NCI-H1048 (cell line): ENCODE measurements around the gene TMEM132E.

Experiments used
- DNase-seq: peaks from one replicate; lab custom pipeline; 2025; lab: John Stamatoyannopoulos, UW

Gene TMEM132E

DNA sequence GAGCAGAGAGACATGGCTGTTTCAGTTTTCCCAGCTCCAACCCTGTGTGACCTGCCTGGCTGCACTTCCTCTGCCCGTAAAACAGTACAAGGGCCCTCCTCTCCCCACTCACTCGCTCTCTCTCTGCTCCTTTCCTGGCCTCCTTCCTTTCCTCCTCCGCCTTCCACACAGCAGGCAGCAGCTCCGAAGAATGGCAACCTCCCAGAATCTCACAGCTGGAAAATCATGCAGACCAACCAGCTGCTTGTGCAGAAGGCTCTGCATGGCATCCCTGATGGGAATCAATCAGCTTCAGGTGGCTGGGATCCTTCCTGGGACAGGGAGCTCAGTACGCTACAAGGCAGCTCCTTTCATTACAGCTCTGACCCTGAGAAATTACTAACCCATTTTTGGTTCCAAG lies 27.4 kb downstream of the TMEM132E start:
- DNase-seq = no peak

DNA sequence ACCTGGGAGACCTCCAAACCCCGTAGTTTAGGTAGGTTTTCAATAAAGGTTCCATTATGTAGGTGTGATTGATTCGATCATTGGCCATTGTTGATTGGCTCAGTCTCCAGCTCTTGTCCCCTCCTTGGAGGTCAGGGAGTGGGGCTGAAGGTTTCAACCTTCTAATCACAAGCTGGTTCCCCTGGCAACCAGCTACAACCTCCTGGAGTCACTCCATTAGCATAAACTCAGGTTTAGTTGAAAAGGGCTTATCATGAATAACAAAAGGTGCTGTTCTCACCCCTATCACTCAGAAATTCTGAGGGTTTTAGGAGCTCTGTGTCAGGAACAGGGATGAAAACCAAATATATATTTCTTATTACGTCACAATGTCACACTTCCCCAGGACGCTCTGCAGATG lies 28.5 kb downstream of the TMEM132E start:
- DNase-seq = no peak

DNA sequence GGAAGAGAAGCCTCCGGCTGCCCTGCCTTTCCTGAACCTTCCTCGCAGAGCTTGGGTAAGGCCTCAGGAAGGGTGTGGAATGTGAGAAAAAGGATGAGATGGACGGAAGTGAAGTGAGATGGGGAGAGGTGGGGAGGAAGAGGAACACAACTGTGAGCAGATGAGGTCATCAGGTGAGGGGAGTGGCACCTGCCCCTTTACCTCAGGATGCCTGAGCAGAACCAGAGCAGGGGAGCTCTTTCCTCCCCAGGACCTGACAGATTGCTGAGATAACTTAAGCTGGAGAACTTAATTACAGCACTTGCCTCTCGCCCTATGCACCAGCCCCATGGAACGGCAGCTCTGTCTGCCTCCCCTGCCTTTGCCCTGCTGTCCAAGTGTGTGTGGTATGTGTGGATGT lies 29.8 kb downstream of the TMEM132E start:
- no peak for DNase-seq

DNA sequence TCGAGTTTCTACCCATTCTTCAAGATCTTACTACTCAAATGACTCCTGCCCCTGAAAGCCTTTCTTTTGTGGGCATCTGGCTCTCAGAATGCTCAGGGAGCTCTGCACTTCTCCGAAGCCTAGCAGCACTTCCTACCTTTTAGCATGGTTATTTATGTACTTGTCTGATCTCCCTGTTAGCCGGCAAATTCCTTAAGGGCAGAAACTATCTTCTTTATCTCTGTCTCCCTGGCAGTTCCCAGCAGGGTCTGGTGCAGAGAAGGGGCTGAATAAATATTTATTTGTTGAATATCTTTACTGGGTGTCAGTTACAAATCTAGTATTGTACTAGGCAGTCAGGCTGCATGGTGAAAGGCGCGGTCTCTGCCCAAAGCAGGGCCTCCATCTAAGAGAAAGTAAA lies 30.7 kb downstream of the TMEM132E start:
- no peak for DNase-seq

DNA sequence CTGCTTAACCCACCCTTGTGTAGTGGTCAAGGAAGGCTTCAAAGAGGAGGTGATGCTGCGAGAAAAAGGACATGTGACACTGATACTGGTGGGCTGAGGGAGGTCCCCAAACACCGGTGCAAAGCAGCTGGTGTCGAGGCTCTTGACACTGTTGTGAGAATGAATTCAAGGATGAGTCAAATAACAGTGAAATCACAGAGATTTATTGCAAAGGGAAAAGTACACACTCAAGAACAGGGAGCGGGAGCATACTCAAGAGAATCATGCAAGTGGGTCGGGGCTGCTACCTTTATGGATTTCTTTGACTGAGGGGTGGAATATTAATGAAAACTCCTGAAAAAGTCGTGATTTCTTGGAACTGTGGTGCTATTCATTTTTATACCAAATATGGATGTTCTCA lies 31.1 kb downstream of the TMEM132E start:
- no peak for DNase-seq

DNA sequence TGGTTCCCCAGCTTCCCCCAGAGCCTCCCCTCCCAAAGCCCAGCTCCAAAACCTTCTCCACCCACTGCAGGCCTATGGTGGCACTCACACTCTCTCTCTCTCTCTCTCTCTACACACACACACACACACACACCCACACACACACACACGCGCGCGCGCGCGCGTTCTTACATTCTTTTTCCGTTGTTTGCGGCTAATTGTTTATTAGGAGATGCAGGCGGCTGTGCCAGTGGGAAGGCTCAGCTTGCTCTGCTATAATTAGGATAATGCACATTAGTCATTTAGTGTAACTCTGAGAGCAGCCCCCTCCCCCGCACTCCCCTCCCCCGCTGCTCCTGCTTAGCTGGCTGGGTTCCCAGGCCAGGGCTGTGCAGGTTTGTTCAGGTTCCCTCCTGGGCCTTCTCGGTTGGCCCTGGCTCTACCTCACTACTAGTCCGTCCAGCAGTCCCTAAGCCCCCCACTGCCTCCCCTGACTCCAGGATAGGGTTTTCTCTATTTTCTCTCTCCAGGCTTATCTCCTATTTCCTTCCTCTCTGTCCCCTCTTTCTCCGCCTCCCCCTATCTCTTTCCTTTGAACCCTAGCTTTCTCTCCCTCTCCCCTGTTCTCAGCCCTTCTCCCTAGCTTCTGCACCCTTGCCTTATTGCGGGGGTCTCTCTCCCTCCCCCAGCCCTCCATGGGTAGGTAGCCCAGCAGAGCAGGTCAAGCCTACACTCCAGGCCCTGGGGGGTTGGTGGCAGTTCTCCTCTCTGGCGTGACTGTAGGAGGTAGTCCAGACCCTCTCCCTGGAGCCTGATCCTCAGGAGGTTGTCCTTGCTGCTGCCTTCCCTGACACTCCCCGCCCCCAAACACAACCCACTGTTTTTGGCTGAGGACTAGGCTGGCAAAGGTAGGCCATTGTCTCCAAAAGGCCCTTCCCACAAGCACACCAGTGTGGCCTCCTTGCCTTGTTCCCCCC lies 34.0 kb downstream of the TMEM132E start:
- no peak for DNase-seq

DNA sequence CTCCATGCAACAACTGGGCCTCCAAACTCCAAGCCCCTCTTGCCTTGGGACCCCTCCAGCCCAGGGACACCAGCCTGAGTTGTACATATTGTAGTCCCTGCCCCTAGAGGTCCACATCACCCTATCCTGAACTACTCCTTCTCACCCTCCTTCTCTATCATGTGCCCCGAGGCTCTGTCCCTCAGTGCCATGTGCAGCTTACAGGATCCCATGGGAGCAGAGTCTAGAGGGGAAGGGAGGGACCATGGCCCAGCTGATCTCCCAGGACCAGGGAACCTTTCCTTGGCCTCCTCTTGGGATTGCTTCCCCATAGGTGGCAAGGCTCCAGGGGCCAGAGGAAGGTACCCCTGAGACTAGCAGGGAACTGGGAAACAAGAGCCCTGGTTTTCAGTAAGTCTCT lies 35.3 kb downstream of the TMEM132E start:
- DNase-seq = no peak

DNA sequence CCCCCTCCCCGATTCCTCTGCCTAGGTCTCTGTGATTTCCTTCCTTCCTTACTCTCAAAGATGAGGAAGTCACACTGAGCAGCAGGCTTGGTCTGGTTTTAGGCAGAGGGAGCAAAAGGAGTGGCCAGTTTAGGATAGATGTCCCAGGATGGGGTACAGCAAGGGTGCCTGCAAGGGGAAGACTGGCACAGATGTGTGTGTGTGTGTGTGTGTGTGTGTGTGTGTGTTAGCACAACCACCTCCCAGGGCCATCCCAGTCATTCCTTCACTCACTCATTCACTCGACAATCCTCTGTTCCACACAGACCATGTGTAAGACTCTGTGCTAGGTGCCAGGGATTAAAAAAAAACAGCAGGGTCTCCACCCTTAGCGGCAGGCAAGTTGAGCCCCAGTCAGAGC lies 35.9 kb downstream of the TMEM132E start:
- DNase-seq = no peak

DNA sequence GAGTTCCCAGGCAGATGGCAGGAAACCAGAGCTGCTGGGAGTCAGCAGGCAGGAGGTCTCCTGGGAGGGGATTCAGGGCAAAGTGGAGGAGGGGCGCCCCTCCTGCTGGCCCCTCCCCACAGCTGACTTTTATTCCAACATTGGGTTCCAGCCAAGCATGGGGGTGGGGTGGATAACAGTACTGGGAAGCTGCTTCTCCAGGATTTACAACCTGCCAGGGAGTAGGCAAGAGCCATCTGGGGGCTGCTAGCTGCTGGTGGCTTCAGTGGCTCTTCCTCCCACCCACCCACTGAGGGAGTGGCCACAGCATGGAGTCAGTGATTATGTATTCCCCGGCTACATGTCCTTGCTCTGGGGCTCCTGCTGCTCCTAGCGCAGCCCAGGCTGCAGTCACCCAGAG lies 36.8 kb downstream of the TMEM132E start:
- DNase-seq = no peak

DNA sequence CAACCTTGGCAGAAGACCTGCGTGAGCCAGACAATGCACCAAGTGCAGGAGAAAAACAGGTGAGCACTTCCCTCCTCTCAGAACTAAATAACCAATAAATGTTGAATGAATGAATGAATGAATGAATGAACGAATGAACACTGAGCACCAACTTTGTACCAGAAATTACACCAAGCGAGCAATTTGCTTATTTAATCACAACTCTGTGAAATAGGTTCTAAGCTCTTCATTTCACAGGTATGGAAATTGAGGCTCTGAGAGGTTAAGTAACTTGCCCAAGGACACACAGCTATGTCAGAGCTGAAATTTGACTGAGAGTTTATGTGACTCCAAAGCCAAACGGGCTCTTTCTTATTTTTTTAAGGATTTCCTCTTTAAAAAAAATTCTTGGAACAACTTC lies 38.0 kb downstream of the TMEM132E start:
- DNase-seq = no peak

DNA sequence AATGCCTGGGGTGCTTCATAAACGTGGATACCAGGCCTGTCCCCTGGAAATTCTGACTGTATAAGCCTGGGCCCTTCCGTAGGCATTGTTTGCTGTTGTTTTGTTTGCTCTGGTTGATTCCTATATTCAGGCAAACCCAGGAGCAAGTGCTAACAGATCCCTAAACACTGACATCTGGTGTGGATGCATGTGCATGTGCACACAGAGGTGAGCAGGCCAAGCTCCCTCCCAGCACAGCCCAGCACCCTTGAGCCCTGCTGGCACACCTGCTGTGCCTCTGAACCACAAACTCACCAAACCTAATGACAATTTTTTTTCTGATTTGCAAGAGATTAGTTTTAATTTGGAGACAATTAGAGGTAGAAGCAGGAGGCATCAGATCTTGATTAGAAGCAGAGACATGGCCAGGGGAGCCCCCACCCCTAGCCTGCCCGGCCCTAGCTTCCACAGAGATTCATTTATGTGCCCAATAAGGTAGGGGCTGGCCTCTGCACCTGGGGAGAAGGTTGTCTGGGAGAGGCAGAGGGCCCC lies 40.4 kb downstream of the TMEM132E start:
- no peak for DNase-seq

DNA sequence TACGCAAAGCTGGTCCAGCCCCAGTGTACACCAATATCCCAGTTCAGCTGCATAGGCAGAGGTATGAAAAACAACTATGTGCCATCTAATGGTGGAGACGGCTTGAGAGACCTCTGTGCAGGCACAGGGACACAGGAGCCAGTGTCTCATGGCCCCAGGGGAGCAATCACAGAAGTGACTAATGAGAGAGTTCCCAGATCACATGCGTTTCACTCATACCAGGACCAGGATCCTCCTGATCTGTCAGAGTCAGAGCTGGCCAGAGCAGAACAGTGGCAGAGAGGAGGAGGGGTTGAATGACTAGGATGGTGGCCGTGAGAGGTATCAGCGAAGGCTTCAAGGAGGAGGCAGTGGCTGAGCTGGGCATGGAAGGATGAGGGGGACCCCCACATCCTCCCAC lies 41.1 kb downstream of the TMEM132E start:
- no peak for DNase-seq

DNA sequence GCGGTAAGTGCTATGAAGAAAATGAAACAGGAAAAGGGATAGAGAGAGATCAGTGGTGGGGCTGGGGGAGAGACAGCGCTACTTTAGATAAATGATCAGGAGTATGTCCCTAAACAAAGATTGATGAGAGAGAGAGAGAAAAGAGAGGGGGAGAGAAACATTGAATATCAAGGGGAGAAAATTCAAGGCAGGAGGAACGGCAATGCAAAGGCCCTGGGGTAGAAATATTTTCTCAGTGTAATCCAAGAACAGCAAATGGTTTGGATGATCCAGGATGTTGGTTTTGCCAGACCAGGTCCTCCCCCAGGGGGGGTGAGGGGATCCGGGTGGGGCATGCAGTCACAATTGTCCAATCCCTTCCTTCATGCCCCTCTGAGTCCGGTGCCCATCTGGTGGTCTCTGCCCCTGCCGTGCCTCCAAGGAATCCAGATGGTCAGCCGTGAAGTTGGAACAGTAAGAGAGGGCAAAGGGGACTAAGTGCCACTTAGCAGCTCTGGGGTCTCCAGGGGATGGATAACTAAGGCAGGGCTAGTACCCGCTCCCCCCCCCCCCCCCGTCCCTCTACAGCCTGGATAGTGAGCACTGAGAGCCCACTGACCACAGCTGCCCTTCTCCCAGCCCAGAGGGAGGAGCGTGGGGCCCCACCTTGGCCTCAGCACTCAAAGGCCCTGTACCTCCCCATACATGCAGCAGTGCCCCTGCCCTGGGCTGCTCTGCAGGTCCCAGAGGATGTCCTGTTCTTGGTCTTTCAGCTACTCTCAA lies 43.7 kb downstream of the TMEM132E start:
- DNase-seq = no peak

DNA sequence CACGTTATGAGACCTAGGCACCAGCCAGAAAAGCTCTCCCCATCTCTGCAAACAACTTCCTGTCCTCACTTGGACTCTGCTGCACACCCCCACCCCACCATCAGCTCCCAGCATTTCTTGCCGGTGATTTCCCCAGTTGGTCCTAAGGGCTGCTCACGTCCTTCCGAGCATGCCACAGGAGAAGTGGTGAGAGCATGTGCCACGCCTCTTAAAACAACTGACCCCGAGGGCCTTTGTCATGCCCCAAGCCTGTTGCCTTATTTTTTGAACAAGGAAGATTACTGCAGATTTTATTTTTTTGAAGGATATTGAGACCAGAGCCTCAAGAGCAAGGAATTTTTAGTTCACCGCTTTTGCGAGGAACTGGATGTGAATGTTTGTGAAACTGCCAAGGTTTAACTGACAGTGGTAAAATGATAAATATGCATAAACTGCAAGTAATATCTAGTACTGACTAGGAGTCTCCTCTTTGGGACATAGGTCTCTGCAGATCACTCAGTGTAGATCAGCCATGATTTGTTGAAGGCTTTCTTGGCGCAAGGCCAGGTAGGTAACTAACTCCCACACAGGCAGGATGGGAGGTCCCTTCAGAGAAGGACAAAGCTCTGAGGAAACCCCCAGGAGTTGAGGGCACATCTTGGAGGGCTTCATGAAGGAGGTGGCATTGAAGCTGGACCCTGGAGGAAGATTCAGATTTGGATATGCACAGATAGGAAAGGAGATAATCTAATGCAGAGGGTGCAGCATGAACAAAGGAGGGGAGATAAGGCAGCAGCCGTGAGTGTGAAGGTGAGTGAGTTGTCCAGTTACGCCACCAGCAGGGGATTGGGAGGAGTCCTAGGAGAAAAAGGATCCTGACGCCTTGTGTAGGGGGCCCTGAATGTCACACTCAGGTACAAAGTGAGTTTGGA lies 44.7 kb downstream of the TMEM132E start:
- DNase-seq = no peak

DNA sequence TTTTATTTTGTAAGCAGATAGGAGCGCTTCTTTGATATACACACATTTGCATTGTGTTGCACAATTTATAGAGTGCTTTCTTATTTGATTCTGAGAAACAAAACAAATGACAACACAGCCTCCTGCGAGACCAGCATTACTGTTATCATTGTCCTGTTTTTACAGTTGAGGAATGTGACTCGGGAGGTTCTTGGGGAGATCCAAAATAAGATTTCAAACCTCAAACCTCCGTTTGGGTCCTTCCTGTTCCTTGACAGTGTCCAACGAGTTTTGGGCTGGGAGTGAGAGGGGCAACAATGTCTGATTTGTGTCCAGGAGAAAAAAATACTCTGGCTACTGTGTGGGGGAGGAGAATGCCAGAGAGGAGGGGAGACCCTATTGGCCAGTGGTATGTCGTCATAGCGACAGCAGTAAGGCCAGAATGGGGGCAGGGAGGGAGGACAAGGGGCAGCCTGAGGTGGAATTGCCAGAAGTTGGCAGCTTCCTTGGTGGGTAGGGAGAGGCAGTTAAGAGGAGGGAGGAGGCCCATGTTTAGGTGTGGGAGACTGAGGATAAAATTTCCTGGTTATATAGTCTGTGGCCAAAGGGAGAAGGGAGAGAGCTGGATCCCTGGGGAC lies 45.5 kb downstream of the TMEM132E start:
- no peak for DNase-seq

DNA sequence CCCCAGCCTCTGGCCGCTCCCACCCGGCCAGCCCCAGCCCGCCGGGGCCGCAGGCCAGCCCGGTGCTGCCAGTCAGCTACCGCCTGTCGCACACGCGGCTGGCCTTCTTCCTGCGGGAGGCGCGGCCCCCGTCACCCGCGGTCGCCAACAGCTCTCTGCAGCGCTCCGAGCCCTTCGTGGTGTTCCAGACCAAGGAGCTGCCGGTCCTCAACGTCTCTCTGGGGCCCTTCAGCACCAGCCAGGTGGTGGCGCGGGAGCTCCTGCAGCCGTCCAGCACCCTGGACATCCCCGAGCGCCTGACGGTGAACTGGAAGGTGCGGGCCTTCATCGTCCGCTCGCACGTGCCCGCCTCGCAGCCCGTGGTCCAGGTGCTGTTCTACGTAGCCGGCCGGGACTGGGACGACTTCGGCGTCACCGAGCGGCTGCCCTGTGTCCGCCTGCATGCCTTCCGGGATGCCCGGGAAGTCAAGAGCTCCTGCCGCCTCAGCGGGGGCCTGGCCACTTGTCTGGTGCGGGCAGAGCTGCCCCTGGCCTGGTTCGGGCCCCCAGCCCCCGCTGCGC lies 46.8 kb downstream of the TMEM132E start:
- DNase-seq = no peak

DNA sequence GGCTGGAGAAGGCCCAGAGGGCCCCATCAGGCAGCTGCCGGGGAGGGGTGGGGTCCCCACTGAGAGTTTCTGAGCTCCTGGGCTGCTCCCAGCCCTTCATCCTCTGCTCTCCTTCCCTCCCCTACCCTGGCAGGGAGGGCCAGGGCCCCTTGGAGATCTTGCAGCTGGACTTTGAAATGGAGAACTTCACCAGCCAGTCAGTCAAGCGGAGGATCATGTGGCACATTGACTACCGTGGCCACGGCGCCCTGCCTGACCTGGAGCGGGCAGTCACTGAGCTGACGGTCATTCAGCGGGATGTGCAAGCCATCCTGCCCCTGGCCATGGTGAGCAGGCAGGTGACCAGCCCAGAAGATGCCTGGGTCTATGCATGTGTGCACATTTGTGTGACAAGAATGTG lies 49.5 kb downstream of the TMEM132E start:
- no peak for DNase-seq

DNA sequence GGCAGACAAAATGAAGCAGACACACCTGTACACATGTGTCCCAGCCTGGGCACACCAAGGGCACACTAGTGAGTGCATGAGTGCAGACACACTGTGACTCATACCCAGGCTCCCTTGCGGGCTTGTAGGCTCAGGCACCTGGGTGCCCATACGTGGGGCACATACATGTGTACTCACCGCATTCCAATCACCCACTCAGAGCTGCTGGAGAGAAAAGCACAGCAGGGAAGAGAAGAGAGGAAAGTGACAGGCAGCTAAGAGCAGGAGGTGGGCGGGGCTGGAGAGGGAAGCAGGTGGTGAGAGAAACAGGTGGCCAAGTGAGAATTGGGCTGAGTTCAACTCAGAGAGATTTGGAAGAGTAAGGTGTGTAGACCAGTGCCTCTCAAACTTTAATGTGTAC lies 54.0 kb downstream of the TMEM132E start:
- no peak for DNase-seq

DNA sequence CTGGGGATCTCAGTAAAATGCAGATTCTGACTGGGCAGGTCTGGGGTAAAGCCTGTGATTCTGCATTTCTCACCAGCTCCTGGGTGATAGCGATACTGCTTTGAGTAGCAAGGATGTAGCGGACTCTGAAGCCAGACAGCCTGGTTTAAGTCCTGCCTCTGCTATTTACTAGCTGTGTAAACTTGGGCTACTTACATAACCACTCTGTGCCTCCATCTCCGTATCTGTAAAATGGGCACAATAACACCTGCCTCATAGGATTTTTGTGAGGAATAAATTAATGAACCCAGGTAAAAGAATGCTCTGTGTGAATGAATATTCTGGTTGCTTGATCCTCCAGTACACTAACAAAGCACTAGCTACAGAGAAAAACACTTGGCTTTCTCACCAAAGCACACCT lies 54.4 kb downstream of the TMEM132E start:
- no peak for DNase-seq

DNA sequence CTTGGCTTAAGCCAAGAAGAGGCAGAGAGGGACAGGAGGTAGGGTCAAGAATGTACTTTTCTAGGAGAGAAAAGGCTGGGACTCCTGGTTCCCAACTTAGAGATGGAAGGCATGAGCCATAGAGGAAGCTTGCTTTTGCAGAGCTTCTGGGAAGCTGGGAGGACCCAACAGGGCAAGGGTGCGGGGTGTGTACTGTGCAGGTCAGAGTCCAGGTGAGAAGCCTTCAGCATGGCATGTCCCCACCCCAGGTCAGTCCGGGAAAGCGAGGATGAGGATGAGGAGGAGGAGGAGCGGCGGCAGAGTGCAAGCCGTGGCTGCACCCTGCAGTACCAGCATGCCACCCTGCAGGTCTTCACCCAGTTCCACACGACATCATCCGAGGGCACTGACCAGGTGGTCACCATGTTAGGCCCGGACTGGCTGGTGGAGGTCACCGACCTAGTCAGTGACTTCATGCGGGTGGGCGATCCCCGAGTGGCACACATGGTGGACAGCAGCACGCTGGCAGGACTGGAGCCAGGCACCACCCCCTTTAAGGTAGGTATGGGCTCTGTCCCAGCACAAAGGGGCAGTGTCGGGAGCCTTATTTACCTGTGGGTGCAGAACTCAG lies 55.3 kb downstream of the TMEM132E start:
- no peak for DNase-seq

DNA sequence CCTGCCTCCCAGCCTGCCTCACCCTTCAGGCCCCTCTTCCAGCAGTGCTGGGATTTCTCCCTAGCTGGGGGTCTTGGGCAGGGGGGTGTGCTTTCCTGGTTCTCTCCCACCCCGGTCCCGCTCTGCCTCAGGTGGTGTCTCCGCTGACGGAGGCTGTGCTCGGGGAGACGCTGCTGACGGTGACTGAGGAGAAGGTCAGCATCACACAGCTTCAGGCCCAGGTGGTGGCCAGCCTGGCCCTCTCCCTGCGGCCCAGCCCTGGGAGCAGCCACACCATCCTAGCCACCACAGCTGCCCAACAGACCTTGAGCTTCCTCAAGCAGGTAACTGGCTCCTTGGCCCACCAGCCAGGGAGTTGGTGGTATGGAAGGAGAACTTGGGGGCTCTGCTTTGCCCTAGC lies 56.5 kb downstream of the TMEM132E start:
- no peak for DNase-seq
